Activated CD8-positive, alpha-beta T cell treated with anti-CD3 and anti-CD28 coated beads, Interleukin-2, amount 10 ng/mL, durations not matched to agents 7 days and 5 days (primary cell): Measurements from ENCODE around the gene ZNF208. TPM values are rescaled to one million over a fixed set of nuclear protein-coding genes. Genes with fewer than 3 reads are reported as not detected.
"Not testable (repeated sequence)": the region's sequence is repeated elsewhere in the genome, so short reads cannot be mapped to it uniquely, and the experiment has no call there.

ENCODE experiments used
- ATAC-seq: fragments of 150-1000 bp; cut with Tn5 transposase; one replicate; pipeline ENCODE4 v1.10.0; 2021; ENCODE audit warnings: moderate library complexity
- CTCF ChIA-PET: fragments of 350-600 bp; sonication (Branson Sonifier 250); formaldehyde crosslinking; loops from one replicate; lab custom pipeline; 2021; ENCODE audit warnings: antibody characterized with exemption; lab: Charles Lee
- POLR2A ChIA-PET: fragments of 350-600 bp; sonication (Branson Sonifier 250); formaldehyde crosslinking; loops from one replicate; lab custom pipeline; 2021; ENCODE audit warnings: antibody characterized with exemption; lab: Charles Lee
- DNase-seq: peaks from one replicate; pipeline ENCODE4 v3.0.0-alpha.2; 2020
- H3K27ac Mint-ChIP-seq: one replicate; pipeline ENCODE4 v1.8.0; 2021; ENCODE audit warnings: mild to moderate bottlenecking, mixed read lengths
- H3K27me3 Mint-ChIP-seq: one replicate; pipeline ENCODE4 v1.8.0; 2021; ENCODE audit warnings: low read depth, mixed read lengths
- H3K36me3 Mint-ChIP-seq: one replicate; pipeline ENCODE4 v1.8.0; 2021; ENCODE audit warnings: low read depth, mixed read lengths
- H3K4me1 Mint-ChIP-seq: one replicate; pipeline ENCODE4 v1.8.0; 2021; ENCODE audit warnings: low read depth, mixed read lengths
- H3K4me3 Mint-ChIP-seq: one replicate; pipeline ENCODE4 v1.8.0; 2021; ENCODE audit warnings: mild to moderate bottlenecking, mixed read lengths
- H3K9me3 Mint-ChIP-seq: one replicate; pipeline ENCODE4 v1.8.0; 2022; ENCODE audit warnings: mixed read lengths; ENCODE audit not compliant: insufficient read depth
- total RNA-seq, 2 experiments: library from RNA; stranded (reverse); gene quantifications; one replicate each; pipeline ENCODE4 v1.2.3, GENCODE V29; 2021

Gene ZNF208
- total RNA-seq, 2 experiments from 2014 or later = 0.18 TPM

- Mint-ChIP-seq H3K27ac (no peak overlapping the region), H3K9me3 (peaks cover 23% of the 10 kb centered on the region), H3K4me1 (no peaks in the 10 kb centered on the region), H3K4me3 (no peak overlapping the region), H3K36me3 (no peaks in the 10 kb centered on the region), H3K27me3 (no peaks in the 10 kb centered on the region)
- no peak for DNase-seq
- no peak for ATAC-seq
- ChIA-PET POLR2A (no interaction called here), CTCF (no interaction called here)
Measured at GRCh38 chr19:21921691-21922180, 89.0 kb downstream of the ZNF208 start.

- Mint-ChIP-seq H3K9me3 (peaks cover 26% of the 10 kb centered on the region), H3K4me1 (no peaks in the 10 kb centered on the region), H3K27ac (no peak overlapping the region), H3K27me3 (no peaks in the 10 kb centered on the region), H3K4me3 (no peak overlapping the region), H3K36me3 (no peaks in the 10 kb centered on the region)
- no peak for ATAC-seq
- no peak for DNase-seq
- CTCF ChIA-PET = no interaction called here
- POLR2A ChIA-PET = no interaction called here
Measured at GRCh38 chr19:21915411-21915810, 95.3 kb downstream of the ZNF208 start.

- Mint-ChIP-seq H3K27me3 (no peaks in the 10 kb centered on the region), H3K4me1 (no peaks in the 10 kb centered on the region), H3K9me3 (peaks cover 12% of the 10 kb centered on the region), H3K27ac (no peak overlapping the region), H3K36me3 (no peaks in the 10 kb centered on the region), H3K4me3 (no peak overlapping the region)
- no peak for DNase-seq
- ATAC-seq = no peak
- CTCF ChIA-PET = no interaction called here
- POLR2A ChIA-PET = interaction anchor here (0.6 kb wide), 1 partner anchor 950 kb away, joined by 3 read pairs; no protein-coding TSS in a partner anchor
Measured at GRCh38 chr19:21912654-21913053, 98.1 kb downstream of the ZNF208 start.

- Mint-ChIP-seq H3K9me3 (peaks cover 5% of the 10 kb centered on the region), H3K4me1 (no peaks in the 10 kb centered on the region), H3K27ac (no peak overlapping the region), H3K27me3 (no peaks in the 10 kb centered on the region), H3K36me3 (no peaks in the 10 kb centered on the region), H3K4me3 (no peak overlapping the region)
- ChIA-PET POLR2A (no interaction called here), CTCF (no interaction called here)
- ATAC-seq = no peak
- no peak for DNase-seq
Measured at GRCh38 chr19:21910318-21910717, 100.4 kb downstream of the ZNF208 start.

GRCh38 chr19:21908066-21908465 is 102.7 kb downstream of the ZNF208 start:
- no peaks in the 10 kb centered on the region for H3K27me3 Mint-ChIP-seq
- no peaks in the 10 kb centered on the region for H3K4me1 Mint-ChIP-seq
- no peak overlapping the region for H3K27ac Mint-ChIP-seq
- CTCF ChIA-PET = no interaction called here
- POLR2A ChIA-PET = no interaction called here
- no peak for ATAC-seq
- H3K9me3 Mint-ChIP-seq = peaks cover 11% of the 10 kb centered on the region
- no peaks in the 10 kb centered on the region for H3K36me3 Mint-ChIP-seq
- no peak for DNase-seq
- no peak overlapping the region for H3K4me3 Mint-ChIP-seq

GRCh38 chr19:21907516-21907915 is 103.2 kb downstream of the ZNF208 start:
- DNase-seq (no peak), ATAC-seq (no peak)
- POLR2A ChIA-PET = no interaction called here
- CTCF ChIA-PET = no interaction called here
- Mint-ChIP-seq H3K27me3 (no peaks in the 10 kb centered on the region), H3K27ac (no peak overlapping the region), H3K4me1 (no peaks in the 10 kb centered on the region), H3K9me3 (peaks cover 7% of the 10 kb centered on the region), H3K4me3 (no peak overlapping the region), H3K36me3 (no peaks in the 10 kb centered on the region)

GRCh38 chr19:21902571-21902970 is 108.2 kb downstream of the ZNF208 start:
- CTCF ChIA-PET = no interaction called here
- DNase-seq (no peak), ATAC-seq (no peak)
- no peaks in the 10 kb centered on the region for H3K4me1 Mint-ChIP-seq
- H3K36me3 Mint-ChIP-seq = no peaks in the 10 kb centered on the region
- peaks cover 9% of the 10 kb centered on the region for H3K9me3 Mint-ChIP-seq
- no peak overlapping the region for H3K27ac Mint-ChIP-seq
- H3K27me3 Mint-ChIP-seq = no peaks in the 10 kb centered on the region
- POLR2A ChIA-PET = no interaction called here
- no peak overlapping the region for H3K4me3 Mint-ChIP-seq

- Mint-ChIP-seq H3K27ac (no peak overlapping the region), H3K4me1 (no peaks in the 10 kb centered on the region), H3K9me3 (peaks cover 9% of the 10 kb centered on the region), H3K27me3 (no peaks in the 10 kb centered on the region), H3K4me3 (no peak overlapping the region), H3K36me3 (no peaks in the 10 kb centered on the region)
- ChIA-PET CTCF (no interaction called here), POLR2A (no interaction called here)
- no peak for ATAC-seq
- DNase-seq = no peak
Measured at GRCh38 chr19:21901861-21902260, 108.9 kb downstream of the ZNF208 start.

- ATAC-seq (no peak), DNase-seq (no peak)
- Mint-ChIP-seq H3K27ac (no peak overlapping the region), H3K4me3 (no peak overlapping the region), H3K9me3 (peaks cover 9% of the 10 kb centered on the region), H3K36me3 (no peaks in the 10 kb centered on the region), H3K4me1 (no peaks in the 10 kb centered on the region), H3K27me3 (no peaks in the 10 kb centered on the region)
- ChIA-PET CTCF (no interaction called here), POLR2A (no interaction called here)
Measured at GRCh38 chr19:21900401-21900800, 110.3 kb downstream of the ZNF208 start.

- peaks cover 11% of the 10 kb centered on the region for H3K9me3 Mint-ChIP-seq
- ATAC-seq (no peak), DNase-seq (no peak)
- POLR2A ChIA-PET = no interaction called here
- no peaks in the 10 kb centered on the region for H3K4me1 Mint-ChIP-seq
- CTCF ChIA-PET = no interaction called here
- H3K27ac Mint-ChIP-seq = no peak overlapping the region
- H3K36me3 Mint-ChIP-seq = no peaks in the 10 kb centered on the region
- no peaks in the 10 kb centered on the region for H3K27me3 Mint-ChIP-seq
- H3K4me3 Mint-ChIP-seq = no peak overlapping the region
Measured at GRCh38 chr19:21891086-21891485, 119.7 kb downstream of the ZNF208 start.

GRCh38 chr19:21890017-21890416 is 120.7 kb downstream of the ZNF208 start:
- ATAC-seq, H3K36me3 Mint-ChIP-seq, H3K27ac Mint-ChIP-seq, CTCF ChIA-PET, H3K4me3 Mint-ChIP-seq, POLR2A ChIA-PET, H3K4me1 Mint-ChIP-seq, H3K27me3 Mint-ChIP-seq: not testable (repeated sequence)
- peak; percentile 40 for DNase-seq
- peaks cover 16% of the 10 kb centered on the region for H3K9me3 Mint-ChIP-seq

GRCh38 chr19:21885516-21885915 is 125.2 kb downstream of the ZNF208 start:
- DNase-seq, H3K4me3 Mint-ChIP-seq, POLR2A ChIA-PET, H3K36me3 Mint-ChIP-seq, CTCF ChIA-PET, H3K4me1 Mint-ChIP-seq, H3K27ac Mint-ChIP-seq, H3K27me3 Mint-ChIP-seq, ATAC-seq: not testable (repeated sequence)
- peaks cover 30% of the 10 kb centered on the region for H3K9me3 Mint-ChIP-seq

GRCh38 chr19:21884786-21885185 is 126.0 kb downstream of the ZNF208 start:
- H3K4me3 Mint-ChIP-seq, POLR2A ChIA-PET, H3K36me3 Mint-ChIP-seq, CTCF ChIA-PET, ATAC-seq, H3K4me1 Mint-ChIP-seq, H3K27me3 Mint-ChIP-seq, DNase-seq, H3K27ac Mint-ChIP-seq: not testable (repeated sequence)
- H3K9me3 Mint-ChIP-seq = peaks cover 30% of the 10 kb centered on the region
